HEK293T (cell line): ENCODE data around the gene EXOC4.

ENCODE experiments used
- FOXA1 ChIP-seq: fragments of 450-650 bp; IDR thresholded peaks from 2 replicates; pipeline ENCODE4 v1.6.1; 2016; ENCODE audit warnings: mild to moderate bottlenecking
- L3MBTL2 ChIP-seq: fragments of 450-650 bp; conservative IDR thresholded peaks from 2 replicates; pipeline ENCODE4 v1.6.1; 2016; ENCODE audit warnings: mild to moderate bottlenecking
- ZNF384 ChIP-seq: fragments of 450-650 bp; IDR thresholded peaks from 2 replicates; pipeline ENCODE4 v1.6.1; 2016

DNA sequence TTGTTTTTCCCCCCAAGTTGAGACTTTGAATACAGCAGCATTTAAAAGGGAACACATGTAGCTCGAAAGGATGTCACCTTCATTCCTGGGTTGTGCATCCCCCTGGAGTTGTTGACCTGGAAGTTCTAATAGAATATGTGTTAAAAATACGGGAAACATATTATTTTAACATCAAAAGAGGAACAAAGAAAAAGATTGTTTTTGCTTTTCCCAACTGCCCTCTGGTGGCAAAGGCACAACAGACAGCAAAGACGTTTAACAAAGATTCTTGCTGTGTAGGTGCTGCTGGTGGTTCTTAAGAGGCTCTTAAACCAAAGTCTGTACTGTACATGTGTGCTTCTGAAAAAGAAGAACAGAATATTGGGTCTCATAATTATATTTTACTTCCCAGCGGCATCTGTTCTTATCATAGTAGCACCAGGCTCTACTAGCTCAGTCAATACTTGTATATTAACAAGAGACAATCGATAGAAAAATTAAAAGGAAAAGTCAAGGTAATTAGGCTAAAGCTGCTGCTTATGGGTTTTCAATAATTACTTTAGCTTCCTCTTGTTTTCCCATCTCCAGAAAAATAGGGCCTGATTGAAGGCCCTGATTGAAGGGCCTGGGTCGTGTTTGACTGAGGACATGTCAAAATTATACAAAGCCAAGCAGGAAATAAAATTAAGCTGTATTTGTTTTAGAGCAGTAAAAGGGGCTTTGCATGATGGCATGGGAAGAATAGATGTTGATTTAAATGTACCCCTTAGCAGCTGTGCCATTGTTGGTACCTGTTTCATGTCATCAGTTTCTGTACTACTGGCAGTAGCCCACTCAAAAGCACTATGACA, 490.0 kb downstream of the EXOC4 start:
- TF ChIP-seq ZNF384 (no peak), L3MBTL2 (no peak), FOXA1 (no peak)
